HG03135 (cell line): ENCODE results near the gene PRMT9.

Source experiments
- ATAC-seq: cut with Tn5 transposase; IDR thresholded peaks from one replicate; pipeline ENCODE4 v1.9.1; 2021; ENCODE audit warnings: mild to moderate bottlenecking, moderate library complexity; ENCODE audit not compliant: unreplicated experiment

The PRMT9 gene

GRCh38 chr4:147682755-147683154 lies 1.2 kb downstream of the PRMT9 start:
- ATAC-seq, result no peak

- no peak for ATAC-seq
These were observed 5.0 kb downstream of the PRMT9 start for GRCh38 chr4:147678796-147679549.

DNA sequence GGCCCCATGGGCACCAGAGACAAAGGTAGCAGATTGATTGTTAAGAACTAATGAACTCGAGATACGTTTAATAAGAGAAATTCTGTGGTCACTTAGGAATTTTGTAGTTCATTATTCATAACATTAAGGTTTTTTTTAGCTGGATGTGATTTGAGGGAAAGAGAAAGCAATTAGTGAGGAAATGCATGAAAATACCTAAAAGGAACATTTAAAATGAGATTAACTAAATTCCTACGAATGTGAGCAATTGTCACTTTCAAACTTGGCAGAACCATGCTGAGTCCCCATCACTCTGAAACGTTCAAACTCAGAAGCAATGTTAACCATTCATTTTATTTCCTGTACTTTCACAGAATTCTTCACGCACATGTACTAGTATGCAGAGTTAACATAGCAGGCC lies 5.9 kb downstream of the PRMT9 start:
- ATAC-seq, result no peak

- ATAC-seq, result no peak
These were observed 9.5 kb downstream of the PRMT9 start for GRCh38 chr4:147674496-147674895.

GRCh38 chr4:147674073-147674472 lies 9.9 kb downstream of the PRMT9 start:
- no peak for ATAC-seq

- no peak for ATAC-seq
These were observed 25.5 kb downstream of the PRMT9 start for GRCh38 chr4:147658501-147658900.

- ATAC-seq, result no peak
These were observed 28.3 kb downstream of the PRMT9 start for GRCh38 chr4:147655639-147656038.

DNA sequence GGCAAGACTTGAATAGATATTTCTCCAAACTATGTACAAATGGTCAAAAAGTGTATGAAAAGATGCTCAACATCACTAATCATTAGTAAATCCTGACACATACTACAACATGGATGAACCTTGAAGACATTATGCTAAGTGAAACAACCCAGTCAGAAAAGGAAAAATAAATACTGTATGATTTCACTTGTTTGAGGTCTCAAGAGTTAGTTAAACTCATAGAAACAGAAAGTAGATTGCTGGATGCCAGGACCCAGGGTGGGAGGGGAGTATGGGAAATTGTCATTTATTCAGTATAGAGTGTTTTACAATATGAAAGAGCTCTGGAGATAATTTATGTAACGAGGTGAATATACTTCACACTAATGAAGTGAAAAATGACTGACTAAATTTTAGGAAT lies 32.4 kb downstream of the PRMT9 start:
- ATAC-seq, result no peak

DNA sequence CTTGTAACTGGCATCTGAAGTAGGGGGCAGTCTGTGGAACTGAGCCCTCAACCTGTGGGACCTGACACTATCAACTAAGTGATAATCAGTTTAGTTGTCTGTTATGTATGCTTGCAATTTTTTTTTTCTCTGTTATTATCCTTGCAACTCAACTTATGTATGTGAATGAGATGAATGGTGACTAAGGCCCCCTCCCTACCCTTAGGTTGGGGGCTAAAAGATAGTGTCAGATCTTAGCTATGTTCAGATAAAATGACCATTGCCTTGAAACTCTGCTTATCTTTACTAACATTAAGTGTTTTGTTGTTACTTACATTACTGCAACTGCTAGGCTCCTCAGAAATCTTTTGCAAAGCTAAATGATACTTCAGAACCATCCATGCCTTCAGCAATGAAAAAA lies 35.3 kb downstream of the PRMT9 start:
- ATAC-seq, result no peak

DNA sequence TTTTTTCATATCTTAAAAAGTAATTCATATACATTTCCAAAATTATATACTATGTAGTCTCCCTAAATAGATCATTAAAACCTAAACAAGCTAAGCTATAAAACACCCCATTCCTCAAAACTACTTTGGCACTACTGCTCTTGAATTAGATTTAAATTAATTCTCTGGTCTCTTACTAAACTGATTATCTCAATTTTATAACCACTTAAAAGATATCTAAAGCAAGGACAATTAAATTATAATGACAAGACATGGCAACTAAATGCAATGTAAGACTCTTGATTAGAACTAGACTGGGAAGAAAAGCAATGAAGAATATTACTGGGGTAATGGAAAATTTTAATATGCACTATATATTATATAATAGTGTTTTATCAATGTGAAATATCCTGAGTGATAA lies 38.9 kb downstream of the PRMT9 start:
- ATAC-seq, result no peak

- ATAC-seq, result no peak
These were observed 39.5 kb downstream of the PRMT9 start for GRCh38 chr4:147644471-147644870.

DNA sequence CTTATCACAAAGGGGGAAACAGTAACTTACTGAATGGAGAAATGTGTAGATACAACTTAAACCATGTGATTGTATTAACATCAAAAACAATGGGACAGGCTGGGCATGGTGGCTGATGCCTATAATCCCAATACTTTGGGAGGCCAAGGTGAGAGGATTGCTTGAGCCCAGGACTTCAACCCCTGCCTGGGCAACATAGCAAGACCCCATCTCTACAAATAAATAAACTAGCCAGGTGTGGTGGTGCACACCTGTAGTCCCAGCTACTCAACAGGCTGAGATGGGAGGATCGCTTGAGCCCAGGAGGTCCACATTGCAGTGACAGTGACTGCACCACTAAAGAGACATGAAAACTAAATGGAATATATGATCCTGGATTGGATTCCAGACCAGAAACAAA lies 40.3 kb downstream of the PRMT9 start:
- no peak for ATAC-seq

- ATAC-seq, result no peak
These were observed 43.6 kb downstream of the PRMT9 start for GRCh38 chr4:147640331-147640730.

- no peak for ATAC-seq
These were observed 44.6 kb downstream of the PRMT9 start for GRCh38 chr4:147639388-147639787.

DNA sequence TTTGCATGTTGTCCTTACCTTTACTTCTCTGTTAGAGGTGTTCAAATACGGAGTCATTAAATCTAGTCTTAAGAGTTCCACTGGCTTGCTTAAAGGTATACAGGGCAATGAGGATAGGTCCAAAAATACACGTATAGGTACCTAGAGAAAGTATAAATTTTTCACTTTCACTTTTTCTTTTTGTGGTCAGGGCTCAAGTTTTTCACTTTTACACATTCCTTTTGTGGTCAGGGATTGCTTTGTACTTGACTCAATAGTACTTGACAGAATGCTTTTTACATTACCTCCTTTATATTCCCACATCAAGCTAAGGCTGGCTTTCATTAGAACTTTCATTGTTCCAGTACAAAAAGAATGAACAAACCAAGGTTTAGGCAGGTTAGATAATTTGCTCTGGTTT lies 45.0 kb downstream of the PRMT9 start:
- no peak for ATAC-seq

DNA sequence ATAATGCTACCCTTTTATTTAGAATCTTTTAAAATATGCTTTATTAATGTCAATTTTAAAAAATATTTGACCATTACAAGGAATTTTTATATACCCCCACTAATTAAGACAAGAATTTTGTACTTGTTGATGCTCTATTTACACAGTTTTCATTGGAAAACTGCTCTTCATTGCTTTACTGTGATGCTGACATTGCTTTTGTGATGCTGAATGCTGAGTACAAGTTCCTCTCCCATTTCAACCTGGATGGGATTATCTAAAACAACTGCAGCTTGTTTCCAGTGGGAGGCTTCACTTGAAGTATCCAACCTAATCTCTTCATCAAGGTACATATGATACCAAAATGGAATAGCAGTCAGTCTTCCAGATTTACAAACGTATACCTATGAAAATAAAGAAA lies 45.6 kb downstream of the PRMT9 start:
- no peak for ATAC-seq

DNA sequence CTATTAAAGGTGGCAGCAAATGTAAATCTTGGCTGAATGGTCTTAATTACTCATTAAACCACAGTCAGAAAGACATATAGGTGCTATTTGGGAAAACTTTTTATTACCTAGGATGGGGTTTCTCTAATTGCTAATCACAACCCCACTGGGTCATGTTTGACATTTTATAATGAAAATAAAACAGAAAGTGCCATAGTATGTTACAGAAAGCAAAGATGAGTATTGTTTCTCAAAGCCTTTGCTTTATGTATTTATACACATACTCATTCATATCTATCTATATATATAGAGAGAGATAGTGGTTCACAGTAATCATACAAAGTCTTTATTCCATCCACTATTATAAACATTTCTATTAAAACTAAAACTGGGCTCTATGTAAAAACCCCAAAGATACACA lies 48.6 kb downstream of the PRMT9 start:
- no peak for ATAC-seq

GRCh38 chr4:147633643-147634042 lies 50.3 kb downstream of the PRMT9 start:
- no peak for ATAC-seq

GRCh38 chr4:147633113-147633512 lies 50.9 kb downstream of the PRMT9 start:
- ATAC-seq, result no peak

- no peak for ATAC-seq
These were observed 53.9 kb downstream of the PRMT9 start for GRCh38 chr4:147629783-147630730.

GRCh38 chr4:147628415-147628814 lies 55.5 kb downstream of the PRMT9 start:
- no peak for ATAC-seq

GRCh38 chr4:147626903-147627302 lies 57.1 kb downstream of the PRMT9 start:
- no peak for ATAC-seq
